Measurements from ENCODE around the gene HAPSTR1. TPM values are rescaled to one million over a fixed set of nuclear protein-coding genes. Genes with fewer than 3 reads are reported as not detected.

The HAPSTR1 gene
- total RNA-seq, 1 experiment from 2014 or later, result 49.9 TPM

DNA sequence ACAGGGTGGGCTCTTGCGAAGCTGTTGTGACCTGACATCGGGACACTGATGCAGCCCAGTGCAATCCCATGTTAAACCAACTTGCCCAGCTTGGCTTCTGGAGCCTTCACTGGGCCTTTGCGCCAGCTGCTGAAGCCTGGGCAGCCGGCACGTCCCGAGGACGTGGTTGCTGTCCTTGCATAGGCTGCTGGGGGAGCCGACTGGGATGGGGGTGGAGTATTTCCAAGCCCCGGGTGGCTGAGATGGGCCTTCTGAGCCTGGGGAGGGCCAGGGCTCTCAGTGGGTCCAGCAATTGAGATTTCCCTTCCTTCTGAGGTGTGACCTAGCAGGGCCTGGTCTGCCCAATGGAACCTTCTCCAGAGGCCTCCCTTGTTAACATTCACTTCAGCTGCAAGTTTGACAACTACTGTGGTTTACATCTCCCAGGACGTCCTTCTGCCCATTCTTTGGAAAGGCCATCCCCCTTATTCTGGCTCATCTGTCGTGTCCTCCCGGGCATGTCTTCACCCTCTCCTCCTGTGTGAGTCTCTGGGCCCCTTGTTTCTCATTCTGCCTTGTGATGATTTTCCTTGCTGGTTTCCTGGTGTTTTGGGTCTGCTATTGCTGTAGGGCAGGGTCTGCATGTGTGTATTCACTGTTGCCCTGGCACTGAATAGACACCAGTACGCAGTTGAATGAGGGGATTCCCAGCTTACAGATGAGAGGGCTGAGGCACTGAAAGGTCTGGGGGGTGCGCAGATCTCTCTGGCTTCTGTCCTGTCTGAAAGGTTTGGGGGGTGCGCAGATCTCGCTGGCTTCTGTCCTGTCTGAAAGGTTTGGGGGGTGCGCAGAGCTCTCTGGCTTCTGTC is 34.4 kb downstream of the HAPSTR1 start:
- peaks cover 60% of the 10 kb centered on the region for H3K4me1 ChIP-seq (ENCODE audit: control insufficient read depth, insufficient read depth, low read length)

DNA sequence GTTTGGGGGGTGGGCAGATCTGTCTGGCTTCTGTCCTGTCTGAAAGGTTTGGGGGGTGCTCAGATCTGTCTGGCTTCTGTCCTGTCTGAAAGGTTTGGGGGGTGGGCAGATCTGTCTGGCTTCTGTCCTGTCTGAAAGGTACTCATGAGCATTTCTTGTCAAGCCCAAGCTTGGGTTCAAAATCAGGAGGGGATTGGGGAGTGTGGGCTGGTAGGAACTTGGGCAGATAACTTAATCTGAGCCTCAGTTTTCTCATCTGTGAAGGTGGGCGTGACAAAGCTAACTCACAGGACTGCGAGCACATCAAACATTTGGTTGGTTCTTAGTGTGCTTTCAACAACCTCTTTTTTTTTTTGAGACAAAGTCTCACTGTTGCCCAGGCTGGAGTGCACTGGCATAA is 35.2 kb downstream of the HAPSTR1 start:
- CTCF ChIA-PET, result interaction anchor here (0.6 kb wide), 1 partner anchor 34 kb away, joined by 6 read pairs; no protein-coding TSS in a partner anchor
- TF ChIP-seq, protein P1, sequence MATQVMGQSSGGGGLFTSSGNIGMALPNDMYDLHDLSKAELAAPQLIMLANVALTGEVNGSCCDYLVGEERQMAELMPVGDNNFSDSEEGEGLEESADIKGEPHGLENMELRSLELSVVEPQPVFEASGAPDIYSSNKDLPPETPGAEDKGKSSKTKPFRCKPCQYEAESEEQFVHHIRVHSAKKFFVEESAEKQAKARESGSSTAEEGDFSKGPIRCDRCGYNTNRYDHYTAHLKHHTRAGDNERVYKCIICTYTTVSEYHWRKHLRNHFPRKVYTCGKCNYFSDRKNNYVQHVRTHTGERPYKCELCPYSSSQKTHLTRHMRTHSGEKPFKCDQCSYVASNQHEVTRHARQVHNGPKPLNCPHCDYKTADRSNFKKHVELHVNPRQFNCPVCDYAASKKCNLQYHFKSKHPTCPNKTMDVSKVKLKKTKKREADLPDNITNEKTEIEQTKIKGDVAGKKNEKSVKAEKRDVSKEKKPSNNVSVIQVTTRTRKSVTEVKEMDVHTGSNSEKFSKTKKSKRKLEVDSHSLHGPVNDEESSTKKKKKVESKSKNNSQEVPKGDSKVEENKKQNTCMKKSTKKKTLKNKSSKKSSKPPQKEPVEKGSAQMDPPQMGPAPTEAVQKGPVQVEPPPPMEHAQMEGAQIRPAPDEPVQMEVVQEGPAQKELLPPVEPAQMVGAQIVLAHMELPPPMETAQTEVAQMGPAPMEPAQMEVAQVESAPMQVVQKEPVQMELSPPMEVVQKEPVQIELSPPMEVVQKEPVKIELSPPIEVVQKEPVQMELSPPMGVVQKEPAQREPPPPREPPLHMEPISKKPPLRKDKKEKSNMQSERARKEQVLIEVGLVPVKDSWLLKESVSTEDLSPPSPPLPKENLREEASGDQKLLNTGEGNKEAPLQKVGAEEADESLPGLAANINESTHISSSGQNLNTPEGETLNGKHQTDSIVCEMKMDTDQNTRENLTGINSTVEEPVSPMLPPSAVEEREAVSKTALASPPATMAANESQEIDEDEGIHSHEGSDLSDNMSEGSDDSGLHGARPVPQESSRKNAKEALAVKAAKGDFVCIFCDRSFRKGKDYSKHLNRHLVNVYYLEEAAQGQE (IDR thresholded peaks at IDR 0.05; ENCODE audit: insufficient read depth in 1 of 2, low read depth in 2 of 2, low read length in 1 of 2), result no peak
- TF ChIP-seq TCF7L2 (IDR thresholded peaks at IDR 0.05; ENCODE audit: low read depth, low read length) (no peak), POLR2AphosphoS5 (IDR thresholded peaks at IDR 0.05; ENCODE audit: low read depth, low read length) (no peak), SIN3A (IDR thresholded peaks at IDR 0.05; ENCODE audit: borderline replicate concordance, insufficient read depth, low read depth, low read length) (no peak)
- TF ChIP-seq, protein P2, sequence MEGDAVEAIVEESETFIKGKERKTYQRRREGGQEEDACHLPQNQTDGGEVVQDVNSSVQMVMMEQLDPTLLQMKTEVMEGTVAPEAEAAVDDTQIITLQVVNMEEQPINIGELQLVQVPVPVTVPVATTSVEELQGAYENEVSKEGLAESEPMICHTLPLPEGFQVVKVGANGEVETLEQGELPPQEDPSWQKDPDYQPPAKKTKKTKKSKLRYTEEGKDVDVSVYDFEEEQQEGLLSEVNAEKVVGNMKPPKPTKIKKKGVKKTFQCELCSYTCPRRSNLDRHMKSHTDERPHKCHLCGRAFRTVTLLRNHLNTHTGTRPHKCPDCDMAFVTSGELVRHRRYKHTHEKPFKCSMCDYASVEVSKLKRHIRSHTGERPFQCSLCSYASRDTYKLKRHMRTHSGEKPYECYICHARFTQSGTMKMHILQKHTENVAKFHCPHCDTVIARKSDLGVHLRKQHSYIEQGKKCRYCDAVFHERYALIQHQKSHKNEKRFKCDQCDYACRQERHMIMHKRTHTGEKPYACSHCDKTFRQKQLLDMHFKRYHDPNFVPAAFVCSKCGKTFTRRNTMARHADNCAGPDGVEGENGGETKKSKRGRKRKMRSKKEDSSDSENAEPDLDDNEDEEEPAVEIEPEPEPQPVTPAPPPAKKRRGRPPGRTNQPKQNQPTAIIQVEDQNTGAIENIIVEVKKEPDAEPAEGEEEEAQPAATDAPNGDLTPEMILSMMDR (IDR thresholded peaks at IDR 0.05), result no peak
- H3K36me3 ChIP-seq (ENCODE audit: control insufficient read depth, insufficient read depth, low read length), result no peaks in the 10 kb centered on the region; the same call in 1 of the 2 replicates
- H3K27ac ChIP-seq (ENCODE audit: low read length), result peak overlapping the region; percentile 20; the same call in 1 of the 2 replicates
- BruUV-seq (replicated peaks), result no TSS peak
- ATAC-seq (no peak), DNase-seq (ENCODE audit: low read depth, low spot score) (no peak)
- H3K4me3 ChIP-seq (ENCODE audit: low read depth in 2 of 2, low read length in 2 of 2), result no peak overlapping the region
- POLR2A ChIA-PET, result no interaction called here
- intact Hi-C loops (cut with micrococcal nuclease; ENCODE audit: unreplicated experiment), result no loop called here
- no peaks in the 10 kb centered on the region for H3K9me3 ChIP-seq (ENCODE audit: control insufficient read depth, insufficient read depth, low read depth, low read length)
- H3K27me3 ChIP-seq (ENCODE audit: control insufficient read depth, insufficient read depth, low read length), result no peaks in the 10 kb centered on the region
- peaks cover 60% of the 10 kb centered on the region for H3K4me1 ChIP-seq (ENCODE audit: control insufficient read depth, insufficient read depth, low read length)
- in situ Hi-C loops (cut with HindIII; ENCODE audit: low pct_unique_long_range_greater_than_20kb, low sequenced_read_pairs), result no loop called here

More for the DNA sequence above, 34.4 kb downstream of the HAPSTR1 start:
- Histone ChIP-seq H3K27me3 (ENCODE audit: control insufficient read depth, insufficient read depth, low read length) (no peaks in the 10 kb centered on the region), H3K27ac (ENCODE audit: low read length) (peak overlapping the region; percentile 0; the same call in 1 of the 2 replicates), H3K4me3 (ENCODE audit: low read depth in 2 of 2, low read length in 2 of 2) (no peak overlapping the region), H3K9me3 (ENCODE audit: control insufficient read depth, insufficient read depth, low read depth, low read length) (no peaks in the 10 kb centered on the region), H3K36me3 (ENCODE audit: control insufficient read depth, insufficient read depth, low read length) (peaks cover 3% of the 10 kb centered on the region)
- in situ Hi-C loops (cut with HindIII; ENCODE audit: low pct_unique_long_range_greater_than_20kb, low sequenced_read_pairs), result no loop called here
- ChIA-PET CTCF (interaction anchor here (0.6 kb wide), 1 partner anchor 33 kb away, joined by 6 read pairs; no protein-coding TSS in a partner anchor), POLR2A (interaction anchor here (0.6 kb wide), 1 partner anchor 11 kb away, joined by 3 read pairs; no protein-coding TSS in a partner anchor)
- DNase-seq (ENCODE audit: low read depth, low spot score) (no peak), ATAC-seq (peak; percentile 18)
- intact Hi-C loops (cut with micrococcal nuclease; ENCODE audit: unreplicated experiment), result no loop called here
- TF ChIP-seq TCF7L2 (IDR thresholded peaks at IDR 0.05; ENCODE audit: low read depth, low read length) (no peak), POLR2AphosphoS5 (IDR thresholded peaks at IDR 0.05; ENCODE audit: low read depth, low read length) (no peak; the same call in 1 of the 2 replicates)
- BruUV-seq (replicated peaks), result no TSS peak

All from Panc1 (cell line).